Activated CD4-positive, alpha-beta T cell treated with anti-CD3 and anti-CD28 coated beads, Interleukin-2, amount 50 U/mL, for 24 hours (primary cell): ENCODE data around the gene SINHCAF.
"Not testable (repeated sequence)": the region's sequence is repeated elsewhere in the genome, so short reads cannot be mapped to it uniquely, and the experiment has no call there.

Source experiments
- DNase-seq, 2 donors: peaks; one replicate each; pipeline ENCODE4 v3.0.0-alpha.2; 2020; ENCODE audit warnings: low read depth in 1 of 2, low spot score in 1 of 2

The SINHCAF gene

GRCh38 chr12:31325877-31326631, at the start of gene SINHCAF:
Gene SINHCAF (minus strand): TSS chr12:31326150. CDS start chr12:31298204, 27,946 bp downstream.
- DNase-seq = peak; percentile 97 to 98

GRCh38 chr12:31375422-31375821, 49.5 kb upstream of the SINHCAF start:
- not testable (repeated sequence) for DNase-seq

- no peak for DNase-seq
Measured at GRCh38 chr12:31371256-31371620, 45.3 kb upstream of the SINHCAF start.

- DNase-seq = no peak
Measured at GRCh38 chr12:31370531-31371255, 44.7 kb upstream of the SINHCAF start.

GRCh38 chr12:31369712-31370521, 44.0 kb upstream of the SINHCAF start:
- DNase-seq = no peak

GRCh38 chr12:31368666-31369361, 42.9 kb upstream of the SINHCAF start:
- no peak for DNase-seq

- DNase-seq = no peak
Measured at GRCh38 chr12:31366104-31366621, 40.2 kb upstream of the SINHCAF start.

- DNase-seq = no peak
Measured at GRCh38 chr12:31363831-31364230, 37.9 kb upstream of the SINHCAF start.

GRCh38 chr12:31363416-31363809, 37.5 kb upstream of the SINHCAF start:
- no peak for DNase-seq

GRCh38 chr12:31362759-31363415, 36.9 kb upstream of the SINHCAF start:
- DNase-seq = no peak

GRCh38 chr12:31362115-31362758, 36.3 kb upstream of the SINHCAF start:
- no peak for DNase-seq

- no peak for DNase-seq
Measured at GRCh38 chr12:31361730-31362114, 35.8 kb upstream of the SINHCAF start.

GRCh38 chr12:31355747-31356107, 29.8 kb upstream of the SINHCAF start:
- DNase-seq = no peak

GRCh38 chr12:31353750-31354708, 28.1 kb upstream of the SINHCAF start:
- no peak for DNase-seq

GRCh38 chr12:31346267-31346666, 20.3 kb upstream of the SINHCAF start:
- DNase-seq = no peak

GRCh38 chr12:31343139-31343538, 17.2 kb upstream of the SINHCAF start:
- no peak for DNase-seq

GRCh38 chr12:31342286-31342685, 16.3 kb upstream of the SINHCAF start:
- no peak for DNase-seq

- DNase-seq = no peak
Measured at GRCh38 chr12:31339831-31340622, 14.1 kb upstream of the SINHCAF start.
